ENCODE results near the gene KLHDC8A. TPM values are rescaled to one million over a fixed set of nuclear protein-coding genes. Genes with fewer than 3 reads are reported as not detected.
A peak's percentile ranks its signal among the peaks of the same experiment; 100 is the strongest.

Gene KLHDC8A
- total RNA-seq, 2 donors from 2014 or later: not detected

DNA sequence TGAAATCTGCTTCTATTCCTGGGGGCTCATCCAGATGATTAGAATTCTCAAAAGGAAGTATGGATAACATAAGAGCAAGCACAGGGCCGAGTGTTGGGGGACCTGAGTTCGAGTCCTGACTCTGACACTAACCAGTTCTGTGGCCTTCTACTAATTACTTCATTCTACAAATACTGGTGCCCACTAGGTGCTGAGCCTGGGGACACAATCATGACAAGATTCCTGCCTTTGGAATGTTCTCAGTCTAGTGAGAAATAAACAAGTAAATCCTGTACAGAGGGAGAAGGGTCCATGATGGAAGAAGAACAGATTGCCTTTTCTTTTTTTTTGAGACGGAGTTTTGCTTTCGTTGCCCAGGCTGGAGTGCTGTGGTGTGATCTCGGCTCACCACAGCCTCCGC, 32.9 kb downstream of the KLHDC8A start:
- Histone ChIP-seq H3K27me3 (replicated peaks; ENCODE audit: insufficient read depth) (no peaks in the 10 kb centered on the region), H3K4me1 (ENCODE audit: control insufficient read depth in 1 of 2, low read depth in 2 of 2) (peaks cover 7 to 18% of the 10 kb centered on the region in 2 donors), H3K4me3 (no peak overlapping the region), H3K9me3 (no peaks in the 10 kb centered on the region), H3K36me3 (no peaks in the 10 kb centered on the region), H3K27ac (no peak overlapping the region)
- TF ChIP-seq, protein P1, sequence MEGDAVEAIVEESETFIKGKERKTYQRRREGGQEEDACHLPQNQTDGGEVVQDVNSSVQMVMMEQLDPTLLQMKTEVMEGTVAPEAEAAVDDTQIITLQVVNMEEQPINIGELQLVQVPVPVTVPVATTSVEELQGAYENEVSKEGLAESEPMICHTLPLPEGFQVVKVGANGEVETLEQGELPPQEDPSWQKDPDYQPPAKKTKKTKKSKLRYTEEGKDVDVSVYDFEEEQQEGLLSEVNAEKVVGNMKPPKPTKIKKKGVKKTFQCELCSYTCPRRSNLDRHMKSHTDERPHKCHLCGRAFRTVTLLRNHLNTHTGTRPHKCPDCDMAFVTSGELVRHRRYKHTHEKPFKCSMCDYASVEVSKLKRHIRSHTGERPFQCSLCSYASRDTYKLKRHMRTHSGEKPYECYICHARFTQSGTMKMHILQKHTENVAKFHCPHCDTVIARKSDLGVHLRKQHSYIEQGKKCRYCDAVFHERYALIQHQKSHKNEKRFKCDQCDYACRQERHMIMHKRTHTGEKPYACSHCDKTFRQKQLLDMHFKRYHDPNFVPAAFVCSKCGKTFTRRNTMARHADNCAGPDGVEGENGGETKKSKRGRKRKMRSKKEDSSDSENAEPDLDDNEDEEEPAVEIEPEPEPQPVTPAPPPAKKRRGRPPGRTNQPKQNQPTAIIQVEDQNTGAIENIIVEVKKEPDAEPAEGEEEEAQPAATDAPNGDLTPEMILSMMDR (IDR thresholded peaks at IDR 0.05): no peak
- DNase-seq (ENCODE audit: low spot score) (no peak), ATAC-seq (ENCODE audit: insufficient number of reproducible peaks, low FRiP score, low read depth) (no peak)

DNA sequence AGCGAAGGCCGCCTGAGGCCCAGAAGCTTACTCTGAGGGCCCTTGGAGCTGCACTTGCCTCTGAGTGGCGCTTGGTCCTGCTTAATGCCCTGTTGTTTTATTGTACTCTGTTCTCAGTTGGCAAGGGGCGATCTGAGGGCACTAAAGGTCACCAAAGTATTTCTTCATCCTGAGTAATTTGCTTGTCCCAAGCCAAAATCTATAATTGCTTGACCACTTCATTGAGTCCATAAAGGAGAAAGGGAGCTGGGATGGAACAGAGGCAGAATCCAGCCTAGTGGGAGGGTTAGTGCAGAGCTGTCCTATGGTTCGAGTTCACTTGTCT, 34.8 kb downstream of the KLHDC8A start:
- Histone ChIP-seq H3K4me1 (ENCODE audit: control insufficient read depth in 1 of 2, low read depth in 2 of 2) (peaks cover 7 to 28% of the 10 kb centered on the region in 2 donors), H3K27ac (no peak overlapping the region), H3K27me3 (replicated peaks; ENCODE audit: insufficient read depth) (no peaks in the 10 kb centered on the region), H3K4me3 (peak overlapping the region; percentile 88), H3K36me3 (no peaks in the 10 kb centered on the region), H3K9me3 (no peaks in the 10 kb centered on the region)
- TF ChIP-seq, protein P1 (IDR thresholded peaks at IDR 0.05): no peak
- DNase-seq (ENCODE audit: low spot score) (no peak), ATAC-seq (ENCODE audit: insufficient number of reproducible peaks, low FRiP score, low read depth) (no peak)

- H3K36me3 ChIP-seq: no peaks in the 10 kb centered on the region
- peak; percentile 41 for ATAC-seq (ENCODE audit: insufficient number of reproducible peaks, low FRiP score, low read depth)
- H3K27me3 ChIP-seq (replicated peaks; ENCODE audit: insufficient read depth): no peaks in the 10 kb centered on the region
- no peaks in the 10 kb centered on the region for H3K9me3 ChIP-seq
- TF ChIP-seq, protein P1 (IDR thresholded peaks at IDR 0.05): peak; percentile 29
- H3K4me1 ChIP-seq (ENCODE audit: control insufficient read depth in 1 of 2, low read depth in 2 of 2): peaks cover 7 to 29% of the 10 kb centered on the region in 2 donors
- peak; percentile 58 for DNase-seq (ENCODE audit: low spot score)
- peak within 1 kb of the TSS; percentile 88 for H3K4me3 ChIP-seq
- peak within 1 kb of the TSS; percentile 0 to 25 for H3K27ac ChIP-seq
Measured at GRCh38 chr1:205321162-205321958, 35.4 kb downstream of the KLHDC8A start, which contains the start of gene NUAK2. Gene NUAK2 (minus strand): TSS chr1:205321745. CDS start chr1:205321628, 117 bp downstream.

DNA sequence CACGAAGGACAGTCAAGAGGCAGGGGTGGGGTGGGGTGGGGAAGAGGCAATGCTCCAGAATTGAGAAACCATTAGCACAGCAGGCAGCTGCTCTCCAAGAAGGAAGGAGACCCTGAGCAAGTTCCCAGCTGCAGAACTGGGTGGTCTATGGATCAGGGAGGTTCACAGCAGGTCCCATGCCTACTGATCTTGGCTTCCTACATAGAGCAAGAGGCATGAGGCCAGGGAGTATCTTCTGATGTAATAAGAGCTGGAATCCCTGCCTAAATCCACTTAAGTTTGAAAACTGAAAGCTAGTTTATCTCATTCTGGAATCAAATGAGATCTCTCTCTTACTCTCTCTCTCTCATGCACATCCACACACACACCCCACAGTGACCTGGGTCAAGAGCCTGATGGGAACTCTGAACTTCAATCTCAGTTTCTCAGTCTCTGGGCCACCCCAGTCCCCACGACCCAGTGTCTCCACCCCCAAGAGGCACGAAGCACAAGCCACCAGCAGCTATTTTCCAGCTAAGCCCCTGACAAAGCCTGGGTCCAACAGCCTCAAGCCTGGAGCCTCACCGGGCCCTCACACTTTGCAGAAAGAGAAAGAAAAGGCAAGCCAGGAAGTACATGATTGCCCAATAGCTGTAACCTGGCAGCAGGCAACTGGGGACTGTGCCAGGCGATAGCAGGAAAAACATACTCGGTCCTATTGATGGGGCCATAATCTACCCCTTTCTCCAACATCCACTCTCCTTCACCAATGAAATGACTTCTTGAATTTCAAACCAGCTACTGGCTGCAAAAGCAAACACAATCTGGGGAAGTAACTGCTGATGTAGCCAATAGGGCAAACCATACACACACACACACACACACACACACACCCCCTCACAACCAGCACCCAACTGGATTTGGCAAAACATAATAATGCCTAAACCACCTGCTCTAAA, 37.4 kb downstream of the KLHDC8A start:
- no peak for DNase-seq (ENCODE audit: low spot score)
- H3K27ac ChIP-seq: no peak overlapping the region
- H3K36me3 ChIP-seq: no peaks in the 10 kb centered on the region
- H3K4me3 ChIP-seq: peak overlapping the region; percentile 39
- peaks cover 7 to 29% of the 10 kb centered on the region in 2 donors for H3K4me1 ChIP-seq (ENCODE audit: control insufficient read depth in 1 of 2, low read depth in 2 of 2)
- TF ChIP-seq, protein P1 (IDR thresholded peaks at IDR 0.05): no peak
- no peak for ATAC-seq (ENCODE audit: insufficient number of reproducible peaks, low FRiP score, low read depth)
- no peaks in the 10 kb centered on the region for H3K9me3 ChIP-seq
- H3K27me3 ChIP-seq (replicated peaks; ENCODE audit: insufficient read depth): no peaks in the 10 kb centered on the region
